WTC11 (cell line): ENCODE measurements around the gene NR4A3. TPM values are rescaled to one million over a fixed set of nuclear protein-coding genes. Genes with fewer than 3 reads are reported as not detected.

Source experiments
- ATAC-seq: fragments of 200-7000 bp; cut with Tn5 transposase; 2 replicates; pipeline ENCODE4 v1.10.0; 2021; ENCODE audit warnings: mild to moderate bottlenecking, moderate library complexity
- CTCF ChIA-PET: fragments of 300-600 bp; sonication (Branson Sonifier 250); formaldehyde crosslinking; loops from one replicate; lab custom pipeline; 2021; ENCODE audit warnings: antibody characterized with exemption; lab: Charles Lee
- POLR2A ChIA-PET: fragments of 350-600 bp; sonication (Branson Sonifier 250); formaldehyde crosslinking; loops from one replicate; lab custom pipeline; 2021; ENCODE audit warnings: antibody characterized with exemption; lab: Charles Lee
- DNase-seq: peaks from one replicate; pipeline ENCODE4 v3.0.0; 2021; ENCODE audit warnings: low spot score
- H3K27ac Mint-ChIP-seq: 2 replicates; pipeline ENCODE4 v1.8.0; 2021; ENCODE audit warnings: mixed read lengths
- H3K27me3 Mint-ChIP-seq: 2 replicates; pipeline ENCODE4 v1.8.0; 2021; ENCODE audit warnings: low read depth, mild to moderate bottlenecking, moderate library complexity, mixed read lengths
- H3K36me3 Mint-ChIP-seq: 2 replicates; pipeline ENCODE4 v1.8.0; 2021; ENCODE audit warnings: mixed read lengths
- H3K4me1 Mint-ChIP-seq: 2 replicates; pipeline ENCODE4 v1.8.0; 2022; ENCODE audit warnings: mixed read lengths
- H3K4me3 Mint-ChIP-seq: 2 replicates; pipeline ENCODE4 v1.8.0; 2021; ENCODE audit warnings: mild to moderate bottlenecking, moderate library complexity, mixed read lengths
- H3K9me3 Mint-ChIP-seq: 2 replicates; pipeline ENCODE4 v1.8.0; 2021; ENCODE audit warnings: mixed read lengths
- CREB1 ChIP-seq: sonication (generic); formaldehyde crosslinking; IDR thresholded peaks from 2 replicates; pipeline ENCODE4 v1.8.0; 2023; ENCODE audit warnings: mild to moderate bottlenecking, missing genetic modification reagents
- ELF4 ChIP-seq: sonication (generic); formaldehyde crosslinking; IDR thresholded peaks from 2 replicates; pipeline ENCODE4 v1.8.1; 2022; ENCODE audit warnings: low read depth, mild to moderate bottlenecking, moderate library complexity, missing genetic modification reagents
- ESRRA ChIP-seq: sonication (generic); formaldehyde crosslinking; IDR thresholded peaks from 2 replicates; pipeline ENCODE4 v1.8.1; 2022; ENCODE audit warnings: mild to moderate bottlenecking, missing genetic modification reagents, borderline replicate concordance
- FOXK1 ChIP-seq: sonication (generic); formaldehyde crosslinking; IDR thresholded peaks from 2 replicates; pipeline ENCODE4 v1.8.0; 2022; ENCODE audit warnings: mild to moderate bottlenecking, moderate library complexity, missing genetic modification reagents
- FOXP1 ChIP-seq: sonication (generic); formaldehyde crosslinking; IDR thresholded peaks from 2 replicates; pipeline ENCODE4 v1.8.0; 2022; ENCODE audit warnings: missing genetic modification reagents, mild to moderate bottlenecking, moderate library complexity, borderline replicate concordance
- GABPB1 ChIP-seq: sonication (generic); formaldehyde crosslinking; IDR thresholded peaks from 2 replicates; pipeline ENCODE4 v1.8.1; 2023; ENCODE audit warnings: mild to moderate bottlenecking, missing genetic modification reagents
- HMGA2 ChIP-seq: fragments of 250-450 bp; sonication (Bioruptor Pico); IDR thresholded peaks from 2 replicates; pipeline ENCODE4 v1.4.0; 2021; ENCODE audit warnings: mild to moderate bottlenecking, moderate library complexity
- IRF2 ChIP-seq: sonication (generic); formaldehyde crosslinking; IDR thresholded peaks from 2 replicates; pipeline ENCODE4 v1.8.0; 2022; ENCODE audit warnings: low read depth, missing genetic modification reagents, borderline replicate concordance
- KAT7 ChIP-seq: sonication (generic); formaldehyde crosslinking; IDR thresholded peaks from 2 replicates; pipeline ENCODE4 v1.8.1; 2023; ENCODE audit warnings: missing genetic modification reagents, mild to moderate bottlenecking, borderline replicate concordance
- NFATC4 ChIP-seq: fragments of 250-450 bp; sonication (Bioruptor Pico); IDR thresholded peaks from 2 replicates; pipeline ENCODE4 v1.9.0; 2021; ENCODE audit warnings: mild to moderate bottlenecking
- NFYB ChIP-seq: sonication (generic); formaldehyde crosslinking; conservative IDR thresholded peaks from 2 replicates; pipeline ENCODE4 v1.8.0; 2022; ENCODE audit warnings: low read depth, missing genetic modification reagents
- NR2C2 ChIP-seq: sonication (generic); formaldehyde crosslinking; IDR thresholded peaks from 2 replicates; pipeline ENCODE4 v1.8.0; 2022; ENCODE audit warnings: mild to moderate bottlenecking, missing genetic modification reagents
- RORB ChIP-seq: fragments of 250-450 bp; sonication (Bioruptor Pico); IDR thresholded peaks from 2 replicates; pipeline ENCODE4 v1.9.0; 2021; ENCODE audit warnings: mild to moderate bottlenecking
- SMAD3 ChIP-seq: sonication (generic); formaldehyde crosslinking; IDR thresholded peaks from 2 replicates; pipeline ENCODE4 v1.8.0; 2022; ENCODE audit warnings: missing genetic modification reagents, mild to moderate bottlenecking, borderline replicate concordance
- TCF7 ChIP-seq: sonication (generic); formaldehyde crosslinking; IDR thresholded peaks from 2 replicates; pipeline ENCODE4 v1.8.0; 2022; ENCODE audit warnings: mild to moderate bottlenecking, low read depth, missing genetic modification reagents, moderate library complexity
- TEAD1 ChIP-seq: sonication (generic); formaldehyde crosslinking; IDR thresholded peaks from 2 replicates; pipeline ENCODE4 v1.8.0; 2022; ENCODE audit warnings: mild to moderate bottlenecking, missing genetic modification reagents
- TEAD4 ChIP-seq: sonication (generic); formaldehyde crosslinking; IDR thresholded peaks from 2 replicates; pipeline ENCODE4 v1.8.0; 2022; ENCODE audit warnings: mild to moderate bottlenecking, missing genetic modification reagents
- ZBTB21 ChIP-seq: sonication (generic); formaldehyde crosslinking; IDR thresholded peaks from 2 replicates; pipeline ENCODE4 v1.8.1; 2023; ENCODE audit warnings: mild to moderate bottlenecking, missing genetic modification reagents, borderline replicate concordance
- ZNF138 ChIP-seq: sonication (generic); formaldehyde crosslinking; conservative IDR thresholded peaks from 2 replicates; pipeline ENCODE4 v1.8.1; 2022; ENCODE audit warnings: mild to moderate bottlenecking, moderate library complexity, missing genetic modification reagents
- ZNF232 ChIP-seq: sonication (generic); formaldehyde crosslinking; IDR thresholded peaks from 2 replicates; pipeline ENCODE4 v1.8.0; 2022; ENCODE audit warnings: mild to moderate bottlenecking, missing genetic modification reagents
- ZNF396 ChIP-seq: fragments of 250-450 bp; sonication (Bioruptor Pico); IDR thresholded peaks from 2 replicates; pipeline ENCODE4 v1.8.0; 2021; ENCODE audit warnings: mild to moderate bottlenecking, moderate library complexity, borderline replicate concordance
- total RNA-seq: library from RNA; stranded (reverse); gene quantifications from 3 replicates; pipeline ENCODE4 v1.2.3, GENCODE V29; 2021
- TF ChIP-seq, protein P1 (sequence below): sonication (generic); formaldehyde crosslinking; IDR thresholded peaks from 2 replicates; pipeline ENCODE4 v1.8.1; 2022; ENCODE audit warnings: low read depth, mild to moderate bottlenecking, moderate library complexity, missing genetic modification reagents, borderline replicate concordance
- TF ChIP-seq, protein P2 (sequence below): fragments of 250-450 bp; sonication (Bioruptor Pico); conservative IDR thresholded peaks from 2 replicates; pipeline ENCODE4 v1.9.0; 2021; ENCODE audit warnings: mild to moderate bottlenecking
- TF ChIP-seq, protein P3 (sequence below): sonication (generic); formaldehyde crosslinking; IDR thresholded peaks from 2 replicates; pipeline ENCODE4 v1.8.0; 2022; ENCODE audit warnings: mild to moderate bottlenecking, missing genetic modification reagents
- TF ChIP-seq, protein P4 (sequence below): sonication (generic); formaldehyde crosslinking; IDR thresholded peaks from 2 replicates; pipeline ENCODE4 v1.8.1; 2022; ENCODE audit warnings: missing genetic modification reagents, borderline replicate concordance
- TF ChIP-seq, protein P5 (sequence below): fragments of 200-600 bp; IDR thresholded peaks from 2 replicates; pipeline ENCODE4 v1.8.0; 2022; ENCODE audit warnings: antibody characterized with exemption
- TF ChIP-seq, protein P6 (sequence below): sonication (generic); formaldehyde crosslinking; IDR thresholded peaks from 2 replicates; pipeline ENCODE4 v1.8.1; 2022; ENCODE audit warnings: low read depth, missing genetic modification reagents, borderline replicate concordance

Gene NR4A3
- total RNA-seq, 1 experiment from 2014 or later, result 0.57 TPM

DNA sequence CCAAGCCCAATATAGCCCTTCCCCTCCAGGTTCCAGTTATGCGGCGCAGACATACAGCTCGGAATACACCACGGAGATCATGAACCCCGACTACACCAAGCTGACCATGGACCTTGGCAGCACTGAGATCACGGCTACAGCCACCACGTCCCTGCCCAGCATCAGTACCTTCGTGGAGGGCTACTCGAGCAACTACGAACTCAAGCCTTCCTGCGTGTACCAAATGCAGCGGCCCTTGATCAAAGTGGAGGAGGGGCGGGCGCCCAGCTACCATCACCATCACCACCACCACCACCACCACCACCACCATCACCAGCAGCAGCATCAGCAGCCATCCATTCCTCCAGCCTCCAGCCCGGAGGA, 6.3 kb downstream of the NR4A3 start (continued):
- TF ChIP-seq GABPB1 (no peak), ZNF138 (CRISPR knock-in tag) (no peak)
- TF ChIP-seq, all 79 proteins: peak for 0

DNA sequence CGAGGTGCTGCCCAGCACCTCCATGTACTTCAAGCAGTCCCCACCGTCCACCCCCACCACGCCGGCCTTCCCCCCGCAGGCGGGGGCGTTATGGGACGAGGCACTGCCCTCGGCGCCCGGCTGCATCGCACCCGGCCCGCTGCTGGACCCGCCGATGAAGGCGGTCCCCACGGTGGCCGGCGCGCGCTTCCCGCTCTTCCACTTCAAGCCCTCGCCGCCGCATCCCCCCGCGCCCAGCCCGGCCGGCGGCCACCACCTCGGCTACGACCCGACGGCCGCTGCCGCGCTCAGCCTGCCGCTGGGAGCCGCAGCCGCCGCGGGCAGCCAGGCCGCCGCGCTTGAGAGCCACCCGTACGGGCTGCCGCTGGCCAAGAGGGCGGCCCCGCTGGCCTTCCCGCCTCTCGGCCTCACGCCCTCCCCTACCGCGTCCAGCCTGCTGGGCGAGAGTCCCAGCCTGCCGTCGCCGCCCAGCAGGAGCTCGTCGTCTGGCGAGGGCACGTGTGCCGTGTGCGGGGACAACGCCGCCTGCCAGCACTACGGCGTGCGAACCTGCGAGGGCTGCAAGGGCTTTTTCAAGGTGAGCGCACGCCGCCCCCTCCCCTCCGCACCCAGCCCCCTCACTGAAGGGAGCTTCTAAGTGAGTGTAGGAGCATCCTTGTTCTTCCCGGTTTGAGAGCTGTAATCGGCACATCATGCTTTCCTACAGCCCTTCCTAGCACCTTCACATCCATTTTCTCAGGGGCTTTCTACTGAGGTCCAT, 6.9 kb downstream of the NR4A3 start:
- DNase-seq (peak; percentile 50), ATAC-seq (peak; percentile 14)
- H3K4me3 Mint-ChIP-seq, result peak overlapping the region; percentile 63
- peaks cover 79% of the 10 kb centered on the region for H3K27me3 Mint-ChIP-seq
- H3K36me3 Mint-ChIP-seq, result no peaks in the 10 kb centered on the region
- ChIA-PET CTCF (interaction anchor here (1.0 to 2.6 kb wide), 4 partner anchors 21 to 394 kb away, joined by 3 to 12 read pairs (median 3); no protein-coding TSS in a partner anchor), POLR2A (interaction anchor here (0.5 to 1.2 kb wide), 4 partner anchors 55 to 624 kb away, joined by 3 to 5 read pairs (median 4); no protein-coding TSS in a partner anchor)
- H3K27ac Mint-ChIP-seq, result no peak overlapping the region
- no peaks in the 10 kb centered on the region for H3K9me3 Mint-ChIP-seq
- peaks cover 29% of the 10 kb centered on the region for H3K4me1 Mint-ChIP-seq
- TF ChIP-seq NFYB (peak; percentile 57), TEAD1 (CRISPR knock-in tag) (peak; percentile 98), KAT7 (no peak), CREB1 (CRISPR knock-in tag) (peak; percentile 97), NR2C2 (CRISPR knock-in tag) (peak; percentile 84; the same call in 1 of the 2 replicates), SMAD3 (peak; percentile 97), IRF2 (no peak), RORB (no peak), ZBTB21 (CRISPR knock-in tag) (peak; percentile 87; the same call in 1 of the 2 replicates), GABPB1 (no peak), ELF4 (CRISPR knock-in tag) (peak; percentile 71; the same call in 1 of the 2 replicates), FOXK1 (CRISPR knock-in tag) (peak; percentile 93), NFATC4 (CRISPR knock-in tag) (no peak), TCF7 (peak; percentile 96; the same call in 1 of the 2 replicates), ESRRA (CRISPR knock-in tag) (peak; percentile 97), HMGA2 (CRISPR knock-in tag) (no peak), TEAD4 (CRISPR knock-in tag) (peak; percentile 94), ZNF396 (CRISPR knock-in tag) (no peak), FOXP1 (CRISPR knock-in tag) (peak; percentile 100), ZNF232 (CRISPR knock-in tag) (peak; percentile 98)
- TF ChIP-seq, protein P1, sequence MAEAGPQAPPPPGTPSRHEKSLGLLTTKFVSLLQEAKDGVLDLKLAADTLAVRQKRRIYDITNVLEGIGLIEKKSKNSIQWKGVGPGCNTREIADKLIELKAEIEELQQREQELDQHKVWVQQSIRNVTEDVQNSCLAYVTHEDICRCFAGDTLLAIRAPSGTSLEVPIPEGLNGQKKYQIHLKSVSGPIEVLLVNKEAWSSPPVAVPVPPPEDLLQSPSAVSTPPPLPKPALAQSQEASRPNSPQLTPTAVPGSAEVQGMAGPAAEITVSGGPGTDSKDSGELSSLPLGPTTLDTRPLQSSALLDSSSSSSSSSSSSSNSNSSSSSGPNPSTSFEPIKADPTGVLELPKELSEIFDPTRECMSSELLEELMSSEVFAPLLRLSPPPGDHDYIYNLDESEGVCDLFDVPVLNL (CRISPR knock-in tag), result peak; percentile 91
- TF ChIP-seq, protein P2, sequence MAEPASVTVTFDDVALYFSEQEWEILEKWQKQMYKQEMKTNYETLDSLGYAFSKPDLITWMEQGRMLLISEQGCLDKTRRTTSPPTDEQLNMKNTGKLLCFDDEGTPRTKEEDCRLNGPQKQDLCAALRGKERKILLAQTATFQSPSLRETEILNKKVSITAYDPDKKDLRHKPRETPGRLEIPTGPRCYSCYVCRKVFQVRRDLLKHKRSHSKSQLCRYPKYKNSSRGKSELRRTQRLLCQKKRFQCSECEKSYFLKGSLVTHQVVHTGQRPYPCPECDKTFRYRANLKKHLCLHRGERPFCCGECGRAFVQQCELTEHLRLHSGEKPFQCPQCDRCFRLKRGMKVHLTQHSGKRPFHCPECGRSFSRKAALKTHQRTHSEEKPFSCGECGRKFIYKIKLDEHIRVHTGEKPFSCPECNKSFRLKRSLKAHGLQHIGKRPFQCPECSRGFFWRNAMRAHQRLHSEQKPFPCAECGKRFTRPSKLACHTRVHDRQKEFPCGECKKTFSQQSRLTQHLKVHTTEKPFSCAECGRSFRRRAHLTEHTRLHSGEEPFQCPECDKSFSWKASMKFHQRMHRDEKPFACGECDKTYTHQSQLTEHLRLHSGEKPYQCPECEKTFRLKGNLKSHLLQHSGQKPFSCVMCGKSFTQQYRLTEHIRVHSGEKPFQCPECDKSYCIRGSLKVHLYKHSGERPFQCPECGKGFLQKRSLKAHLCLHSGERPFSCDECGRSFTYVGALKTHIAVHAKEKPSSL (CRISPR knock-in tag), result no peak
- TF ChIP-seq, protein P3, sequence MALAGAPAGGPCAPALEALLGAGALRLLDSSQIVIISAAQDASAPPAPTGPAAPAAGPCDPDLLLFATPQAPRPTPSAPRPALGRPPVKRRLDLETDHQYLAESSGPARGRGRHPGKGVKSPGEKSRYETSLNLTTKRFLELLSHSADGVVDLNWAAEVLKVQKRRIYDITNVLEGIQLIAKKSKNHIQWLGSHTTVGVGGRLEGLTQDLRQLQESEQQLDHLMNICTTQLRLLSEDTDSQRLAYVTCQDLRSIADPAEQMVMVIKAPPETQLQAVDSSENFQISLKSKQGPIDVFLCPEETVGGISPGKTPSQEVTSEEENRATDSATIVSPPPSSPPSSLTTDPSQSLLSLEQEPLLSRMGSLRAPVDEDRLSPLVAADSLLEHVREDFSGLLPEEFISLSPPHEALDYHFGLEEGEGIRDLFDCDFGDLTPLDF (CRISPR knock-in tag), result peak; percentile 95
- TF ChIP-seq, protein P4, sequence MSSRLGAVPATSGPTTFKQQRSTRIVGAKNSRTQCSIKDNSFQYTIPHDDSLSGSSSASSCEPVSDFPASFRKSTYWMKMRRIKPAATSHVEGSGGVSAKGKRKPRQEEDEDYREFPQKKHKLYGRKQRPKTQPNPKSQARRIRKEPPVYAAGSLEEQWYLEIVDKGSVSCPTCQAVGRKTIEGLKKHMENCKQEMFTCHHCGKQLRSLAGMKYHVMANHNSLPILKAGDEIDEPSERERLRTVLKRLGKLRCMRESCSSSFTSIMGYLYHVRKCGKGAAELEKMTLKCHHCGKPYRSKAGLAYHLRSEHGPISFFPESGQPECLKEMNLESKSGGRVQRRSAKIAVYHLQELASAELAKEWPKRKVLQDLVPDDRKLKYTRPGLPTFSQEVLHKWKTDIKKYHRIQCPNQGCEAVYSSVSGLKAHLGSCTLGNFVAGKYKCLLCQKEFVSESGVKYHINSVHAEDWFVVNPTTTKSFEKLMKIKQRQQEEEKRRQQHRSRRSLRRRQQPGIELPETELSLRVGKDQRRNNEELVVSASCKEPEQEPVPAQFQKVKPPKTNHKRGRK (CRISPR knock-in tag), result no peak
- TF ChIP-seq, protein P5, sequence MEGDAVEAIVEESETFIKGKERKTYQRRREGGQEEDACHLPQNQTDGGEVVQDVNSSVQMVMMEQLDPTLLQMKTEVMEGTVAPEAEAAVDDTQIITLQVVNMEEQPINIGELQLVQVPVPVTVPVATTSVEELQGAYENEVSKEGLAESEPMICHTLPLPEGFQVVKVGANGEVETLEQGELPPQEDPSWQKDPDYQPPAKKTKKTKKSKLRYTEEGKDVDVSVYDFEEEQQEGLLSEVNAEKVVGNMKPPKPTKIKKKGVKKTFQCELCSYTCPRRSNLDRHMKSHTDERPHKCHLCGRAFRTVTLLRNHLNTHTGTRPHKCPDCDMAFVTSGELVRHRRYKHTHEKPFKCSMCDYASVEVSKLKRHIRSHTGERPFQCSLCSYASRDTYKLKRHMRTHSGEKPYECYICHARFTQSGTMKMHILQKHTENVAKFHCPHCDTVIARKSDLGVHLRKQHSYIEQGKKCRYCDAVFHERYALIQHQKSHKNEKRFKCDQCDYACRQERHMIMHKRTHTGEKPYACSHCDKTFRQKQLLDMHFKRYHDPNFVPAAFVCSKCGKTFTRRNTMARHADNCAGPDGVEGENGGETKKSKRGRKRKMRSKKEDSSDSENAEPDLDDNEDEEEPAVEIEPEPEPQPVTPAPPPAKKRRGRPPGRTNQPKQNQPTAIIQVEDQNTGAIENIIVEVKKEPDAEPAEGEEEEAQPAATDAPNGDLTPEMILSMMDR, result no peak
- TF ChIP-seq, protein P6, sequence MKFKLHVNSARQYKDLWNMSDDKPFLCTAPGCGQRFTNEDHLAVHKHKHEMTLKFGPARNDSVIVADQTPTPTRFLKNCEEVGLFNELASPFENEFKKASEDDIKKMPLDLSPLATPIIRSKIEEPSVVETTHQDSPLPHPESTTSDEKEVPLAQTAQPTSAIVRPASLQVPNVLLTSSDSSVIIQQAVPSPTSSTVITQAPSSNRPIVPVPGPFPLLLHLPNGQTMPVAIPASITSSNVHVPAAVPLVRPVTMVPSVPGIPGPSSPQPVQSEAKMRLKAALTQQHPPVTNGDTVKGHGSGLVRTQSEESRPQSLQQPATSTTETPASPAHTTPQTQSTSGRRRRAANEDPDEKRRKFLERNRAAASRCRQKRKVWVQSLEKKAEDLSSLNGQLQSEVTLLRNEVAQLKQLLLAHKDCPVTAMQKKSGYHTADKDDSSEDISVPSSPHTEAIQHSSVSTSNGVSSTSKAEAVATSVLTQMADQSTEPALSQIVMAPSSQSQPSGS (CRISPR knock-in tag), result peak; percentile 83; the same call in 1 of the 2 replicates
